H7 (cell line): ENCODE results near the gene NUP50. TPM values are rescaled to one million over a fixed set of nuclear protein-coding genes. Genes with fewer than 3 reads are reported as not detected.
"Not testable (repeated sequence)": the region's sequence is repeated elsewhere in the genome, so short reads cannot be mapped to it uniquely, and the experiment has no call there.

Experiments used
- DNase-seq: peaks from one replicate; pipeline ENCODE4 v3.0.0; 2012
- H3K27me3 ChIP-seq: 2 replicates; pipeline ENCODE4 v1.6.0; 2011; ENCODE audit warnings: mild to moderate bottlenecking, low read length; ENCODE audit not compliant: control insufficient read depth, insufficient read depth
- H3K36me3 ChIP-seq: replicated peaks from 2 replicates; pipeline ENCODE4 v1.5.1; 2011; ENCODE audit warnings: low read length; ENCODE audit not compliant: control insufficient read depth, insufficient read depth
- H3K4me3 ChIP-seq: 2 replicates; pipeline ENCODE4 v1.5.1; 2011; ENCODE audit warnings: low read depth, mild to moderate bottlenecking, control low read depth, low read length, moderate library complexity; ENCODE audit not compliant: insufficient read depth
- total RNA-seq: library from RNA; depleted of rRNA; stranded (reverse); fragments of >200 nt; shearing (Covaris generic); gene quantifications from 2 replicates; pipeline ENCODE4 v1.2.3, GENCODE V29; 2014

The NUP50 gene
- total RNA-seq, 1 experiment from 2014 or later, result 89.0 TPM

GRCh38 chr22:45172881-45173585 lies 9.3 kb downstream of the NUP50 start:
- Histone ChIP-seq H3K4me3 (no peak overlapping the region), H3K36me3 (peaks cover 27% of the 10 kb centered on the region), H3K27me3 (no peaks in the 10 kb centered on the region)
- no peak for DNase-seq

GRCh38 chr22:45179276-45180049 lies 15.7 kb downstream of the NUP50 start:
- Histone ChIP-seq H3K4me3 (no peak overlapping the region), H3K27me3 (no peaks in the 10 kb centered on the region), H3K36me3 (peaks cover 13% of the 10 kb centered on the region)
- DNase-seq, result no peak

DNA sequence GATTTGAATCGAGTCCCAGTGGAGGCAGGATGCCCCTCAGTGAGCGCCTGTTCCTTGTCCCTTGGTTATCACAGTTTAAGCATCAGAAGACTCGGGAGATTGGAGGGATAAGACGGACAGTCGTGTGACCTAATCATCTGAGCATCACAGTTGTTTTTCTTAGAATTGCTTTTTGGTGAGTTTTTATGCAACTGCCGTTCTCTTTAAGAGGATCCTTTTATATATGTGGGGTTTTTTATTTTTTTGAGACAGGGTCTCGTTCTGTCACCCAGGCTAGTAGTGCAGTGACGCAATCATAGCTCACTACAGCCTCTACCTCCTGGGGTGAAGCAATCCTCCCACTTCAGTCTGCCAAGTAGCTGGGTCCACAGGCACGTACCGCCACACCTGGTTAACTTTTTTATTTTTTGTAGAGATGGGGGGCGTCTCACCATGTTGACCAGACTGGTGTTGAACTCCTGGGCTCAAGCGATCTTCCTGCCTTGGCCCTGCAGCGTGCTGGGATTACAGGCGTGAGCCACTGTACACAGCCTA lies 16.5 kb downstream of the NUP50 start:
- DNase-seq, result no peak
- H3K27me3 ChIP-seq, result no peaks in the 10 kb centered on the region
- peaks cover 14% of the 10 kb centered on the region for H3K36me3 ChIP-seq
- H3K4me3 ChIP-seq, result no peak overlapping the region

DNA sequence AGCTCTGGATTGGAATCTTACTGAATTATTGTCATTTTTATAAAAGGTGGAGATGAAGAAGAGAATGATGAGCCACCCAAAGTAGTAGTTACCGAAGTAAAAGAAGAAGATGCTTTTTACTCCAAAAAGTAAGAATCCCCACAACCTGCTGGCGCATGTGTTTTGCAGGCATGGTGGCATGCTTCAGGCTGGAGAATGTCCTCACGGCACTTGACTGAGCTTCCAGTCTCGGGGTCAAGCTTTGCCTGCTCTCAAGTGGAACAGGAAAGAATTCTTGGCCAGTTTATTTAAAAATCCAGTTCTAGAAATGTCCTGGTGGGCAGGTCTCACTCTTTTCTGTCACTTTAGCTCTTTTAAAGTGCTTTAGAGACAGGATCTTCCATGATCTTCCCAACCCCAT lies 17.5 kb downstream of the NUP50 start:
- no peak overlapping the region for H3K4me3 ChIP-seq
- no peaks in the 10 kb centered on the region for H3K27me3 ChIP-seq
- DNase-seq, result no peak
- peaks cover 14% of the 10 kb centered on the region for H3K36me3 ChIP-seq

GRCh38 chr22:45181766-45182165 lies 18.0 kb downstream of the NUP50 start:
- Histone ChIP-seq H3K4me3 (no peak overlapping the region), H3K36me3 (peaks cover 16% of the 10 kb centered on the region), H3K27me3 (no peaks in the 10 kb centered on the region)
- no peak for DNase-seq

DNA sequence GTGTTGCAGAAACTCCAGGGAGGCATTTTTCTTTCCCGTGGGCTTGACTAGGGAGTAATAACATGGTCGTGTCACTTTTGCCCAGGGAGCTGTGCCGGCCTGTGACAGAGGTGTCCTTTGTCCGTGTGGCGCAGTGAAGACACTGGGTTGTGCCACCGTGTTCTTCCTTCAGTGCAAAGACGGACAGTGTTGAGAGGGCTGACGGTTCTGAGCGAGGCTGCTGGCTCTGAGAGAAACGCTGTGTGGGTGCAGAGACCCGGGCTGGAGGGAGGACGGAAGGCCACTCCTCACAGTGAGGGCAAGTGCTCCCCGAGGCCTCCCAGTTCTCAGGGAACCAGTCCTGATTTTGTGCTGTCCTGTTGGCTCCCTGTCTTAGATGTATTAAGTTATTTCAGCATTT lies 20.2 kb downstream of the NUP50 start:
- Histone ChIP-seq H3K27me3 (no peaks in the 10 kb centered on the region), H3K4me3 (no peak overlapping the region), H3K36me3 (peaks cover 16% of the 10 kb centered on the region)
- no peak for DNase-seq

DNA sequence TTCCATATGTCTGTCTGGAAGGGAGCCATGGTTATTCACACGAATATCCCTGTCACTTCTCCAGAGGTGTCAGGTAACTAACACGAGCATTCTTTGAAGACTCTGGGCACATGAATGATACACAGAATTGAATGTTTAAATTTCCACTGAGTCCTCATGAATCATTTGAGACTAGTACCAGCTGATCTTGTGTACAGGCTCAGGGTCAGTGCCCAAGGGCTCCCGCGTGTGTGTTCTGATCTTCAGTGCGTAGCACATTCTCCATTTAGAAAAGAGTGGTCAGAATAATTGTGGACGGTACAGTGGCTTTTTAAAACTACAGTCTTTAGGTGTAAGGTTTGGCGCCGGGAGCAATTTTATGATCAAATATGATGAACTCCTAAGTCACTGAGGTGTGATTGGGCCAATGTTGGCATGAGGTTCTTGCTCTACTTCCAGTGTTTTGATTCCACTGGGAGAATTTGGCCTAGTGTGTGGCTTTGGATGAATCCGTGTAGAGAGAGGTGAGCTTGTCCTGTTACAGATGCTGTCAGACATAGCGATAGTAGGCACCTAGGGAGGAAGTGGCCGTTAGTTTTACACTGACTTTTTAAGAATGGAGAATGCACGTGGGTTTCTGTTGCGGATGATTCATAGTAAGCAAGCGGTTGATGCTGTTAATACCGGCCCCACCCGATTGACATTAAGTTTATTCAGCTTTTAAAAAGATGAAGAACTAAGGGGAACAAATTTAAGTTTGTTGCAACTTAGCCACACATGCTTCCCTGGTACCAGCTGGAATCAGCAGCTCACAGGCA lies 22.2 kb downstream of the NUP50 start:
- H3K4me3 ChIP-seq, result no peak overlapping the region
- H3K27me3 ChIP-seq, result no peaks in the 10 kb centered on the region
- peaks cover 9% of the 10 kb centered on the region for H3K36me3 ChIP-seq
- DNase-seq, result no peak

DNA sequence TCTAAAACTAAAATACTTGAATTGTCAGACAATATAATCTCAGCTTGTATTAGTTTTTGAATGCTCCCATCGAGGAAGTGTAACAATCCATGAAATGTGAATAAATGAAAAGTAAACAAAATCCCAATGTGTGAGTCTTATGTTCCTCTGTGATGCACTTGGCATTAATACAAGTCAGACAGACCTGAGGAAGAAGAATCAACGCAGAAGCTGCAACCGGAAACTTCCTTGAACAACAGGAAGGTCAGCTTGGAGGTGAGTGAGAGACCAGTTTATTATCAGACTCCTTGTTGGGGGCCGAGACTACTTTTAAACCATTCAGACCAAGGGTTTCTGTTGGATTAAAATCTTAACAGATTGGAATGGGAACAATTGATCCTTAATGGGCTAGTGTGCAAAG lies 24.2 kb downstream of the NUP50 start:
- Histone ChIP-seq H3K27me3 (no peaks in the 10 kb centered on the region), H3K4me3 (no peak overlapping the region), H3K36me3 (peaks cover 9% of the 10 kb centered on the region)
- DNase-seq, result no peak

DNA sequence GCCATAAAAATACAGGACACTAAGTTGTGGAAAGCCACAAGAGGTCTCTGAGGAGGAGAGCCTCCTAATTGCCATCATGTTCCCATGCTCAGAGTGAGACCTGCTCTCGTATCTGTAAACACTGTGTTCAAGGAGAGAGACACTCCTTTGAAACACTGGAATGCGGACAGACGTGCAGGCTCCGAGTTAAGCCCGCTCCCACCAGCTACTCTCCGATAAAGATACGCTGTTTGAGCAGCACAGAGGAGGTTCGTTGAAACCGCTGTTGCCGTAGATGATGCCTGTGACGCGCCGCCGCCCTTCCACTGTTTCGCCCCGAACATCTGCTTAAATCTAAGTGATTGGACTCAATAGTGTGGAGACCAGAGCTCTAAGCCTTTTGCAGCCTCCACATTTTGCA lies 25.1 kb downstream of the NUP50 start:
- DNase-seq, result no peak
- no peak overlapping the region for H3K4me3 ChIP-seq
- H3K36me3 ChIP-seq, result peaks cover 5% of the 10 kb centered on the region
- no peaks in the 10 kb centered on the region for H3K27me3 ChIP-seq

DNA sequence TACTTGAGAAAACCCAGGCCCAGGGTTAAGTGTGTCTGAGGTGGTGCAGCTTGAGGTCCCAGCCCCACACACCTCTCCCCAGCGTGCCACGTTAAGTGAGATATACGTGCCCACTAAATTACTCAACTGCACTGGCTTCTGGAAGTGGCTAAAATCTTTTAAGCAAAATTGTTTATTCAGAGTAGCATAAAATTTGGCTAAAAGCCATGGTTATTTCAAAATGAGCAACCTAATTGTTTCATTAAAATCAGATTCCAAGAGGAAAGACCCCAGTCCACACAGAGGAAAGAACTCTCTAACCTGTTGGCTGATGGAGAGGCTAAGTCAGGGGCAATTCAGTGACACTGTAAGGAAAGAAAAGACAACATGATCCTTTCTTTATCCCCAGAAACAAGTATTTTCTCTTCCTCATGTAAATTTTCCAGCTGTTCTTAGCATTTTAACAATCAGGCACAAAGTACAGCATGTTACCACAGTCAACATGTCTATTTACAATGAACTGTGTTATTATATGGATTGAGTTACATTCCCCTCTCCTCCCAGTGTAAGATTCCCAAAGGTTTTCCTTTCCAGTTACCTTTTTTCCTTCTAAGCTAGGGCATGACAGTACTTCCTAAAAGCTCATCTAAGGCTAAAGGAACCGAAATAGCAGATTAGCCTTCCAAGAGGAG lies 26.6 kb downstream of the NUP50 start:
- H3K4me3 ChIP-seq, result no peak overlapping the region

GRCh38 chr22:45191746-45192145 lies 28.0 kb downstream of the NUP50 start:
- not testable (repeated sequence) for H3K36me3 ChIP-seq, H3K4me3 ChIP-seq

More for the DNA sequence above, 26.6 kb downstream of the NUP50 start:
- H3K27me3 ChIP-seq, result no peaks in the 10 kb centered on the region
- DNase-seq, result no peak
- peaks cover 2% of the 10 kb centered on the region for H3K36me3 ChIP-seq

GRCh38 chr22:45192701-45193187 lies 29.0 kb downstream of the NUP50 start:
- Histone ChIP-seq H3K27me3 (no peaks in the 10 kb centered on the region), H3K36me3 (peaks cover 2% of the 10 kb centered on the region; the same call in 1 of the 2 replicates), H3K4me3 (no peak overlapping the region)
- DNase-seq, result peak; percentile 85

More at GRCh38 chr22:45191746-45192145, 28.0 kb downstream of the NUP50 start:
- DNase-seq, H3K27me3 ChIP-seq: not testable (repeated sequence)

- peak; percentile 39 for DNase-seq
- Histone ChIP-seq H3K36me3 (peaks cover 2% of the 10 kb centered on the region; the same call in 1 of the 2 replicates), H3K4me3 (no peak overlapping the region), H3K27me3 (no peaks in the 10 kb centered on the region)
These were observed 31.0 kb downstream of the NUP50 start for GRCh38 chr22:45194686-45195085.

DNA sequence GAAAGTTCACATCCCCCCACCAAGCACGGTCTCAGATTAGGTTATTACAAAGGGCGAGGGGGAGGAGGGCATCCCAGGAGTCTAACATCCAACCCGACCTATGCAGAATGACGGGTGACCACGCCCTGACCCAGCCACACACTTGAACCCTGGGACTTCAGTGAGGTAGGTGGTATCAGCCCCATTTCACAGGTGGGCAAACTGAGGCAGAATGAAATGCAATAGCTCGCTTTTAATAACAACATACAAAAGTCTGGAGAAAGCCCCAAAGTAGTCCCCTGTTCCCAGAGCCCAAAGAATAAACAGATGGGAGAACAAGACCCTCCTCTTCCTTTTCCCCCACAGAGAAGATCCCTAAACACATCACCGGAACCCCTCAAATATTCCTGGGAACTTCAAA lies 31.9 kb downstream of the NUP50 start:
- Histone ChIP-seq H3K36me3 (peaks cover 2% of the 10 kb centered on the region; the same call in 1 of the 2 replicates), H3K4me3 (no peak overlapping the region), H3K27me3 (no peaks in the 10 kb centered on the region)
- no peak for DNase-seq
